OCI-LY3 (cell line): ENCODE measurements around the gene WNT5A.

Experiments
- H2AFZ ChIP-seq: fragments of 200-600, 300-600 bp; shearing (Covaris generic); 2 replicates; pipeline ENCODE4 v1.6.0; 2014; ENCODE audit warnings: antibody characterized with exemption, low read depth, low read length
- H3K27ac ChIP-seq: fragments of 200-600, 300-600 bp; sonication (generic); 2 replicates; pipeline ENCODE4 v1.5.1; 2014; ENCODE audit warnings: mild to moderate bottlenecking, low read length, moderate library complexity, mixed read lengths
- H3K27me3 ChIP-seq: fragments of 200-600, 300-600 bp; sonication (generic); 2 replicates; pipeline ENCODE4 v1.6.1; 2014; ENCODE audit warnings: low read depth, low read length, mixed read lengths
- H3K36me3 ChIP-seq: fragments of 200-600, 300-600 bp; sonication (generic); replicated peaks from 2 replicates; pipeline ENCODE3; 2014; ENCODE audit warnings: low read depth, low read length, mixed read lengths
- H3K4me1 ChIP-seq: fragments of 300-600, 200-600 bp; sonication (generic); 2 replicates; pipeline ENCODE4 v1.6.1; 2014; ENCODE audit warnings: low read length, mixed read lengths
- H3K4me2 ChIP-seq: fragments of 200-600, 300-600 bp; sonication (generic); 2 replicates; pipeline ENCODE4 v1.6.1; 2014; ENCODE audit warnings: low read length, mixed read lengths
- H3K4me3 ChIP-seq: fragments of 300-600, 200-600 bp; sonication (generic); 2 replicates; pipeline ENCODE4 v1.5.1; 2014; ENCODE audit warnings: antibody characterized with exemption, mild to moderate bottlenecking, low read length, moderate library complexity
- H3K79me2 ChIP-seq: fragments of 300-600, 200-600 bp; shearing (Covaris generic); 2 replicates; pipeline ENCODE4 v1.6.1; 2014; ENCODE audit warnings: mild to moderate bottlenecking, low read length, mixed read lengths
- H3K9ac ChIP-seq: fragments of 300-600, 200-600 bp; shearing (Covaris generic); 2 replicates; pipeline ENCODE4 v1.6.0; 2014; ENCODE audit warnings: mild to moderate bottlenecking, low read length, moderate library complexity
- H3K9me3 ChIP-seq: fragments of 200-600, 300-600 bp; shearing (Covaris generic); 2 replicates; pipeline ENCODE4 v1.6.1; 2014; ENCODE audit warnings: low read length, mixed read lengths; ENCODE audit not compliant: insufficient read depth
- H4K20me1 ChIP-seq: fragments of 200-600, 300-600 bp; sonication (generic); 2 replicates; pipeline ENCODE4 v1.6.1; 2016; ENCODE audit warnings: low read length, mixed read lengths; ENCODE audit not compliant: insufficient read depth
- CTCF ChIP-seq: fragments of 200-600, 300-600 bp; sonication (generic); IDR thresholded peaks from 2 replicates; pipeline ENCODE4 v1.5.1; 2014; ENCODE audit warnings: antibody characterized with exemption, low read length, low read depth
- EZH2phosphoT487 ChIP-seq: fragments of 200-600 bp; shearing (Covaris generic); IDR thresholded peaks from 2 replicates; pipeline ENCODE4 v1.6.1; 2018; ENCODE audit warnings: antibody characterized with exemption, mixed run types, low read depth

Gene WNT5A

GRCh38 chr3:55488398-55489055 lies 1.4 kb upstream of the WNT5A start:
- Histone ChIP-seq H2AFZ (peak overlapping the region; percentile 97), H3K4me1 (peaks cover 9% of the 10 kb centered on the region; the same call in 1 of the 2 replicates), H4K20me1 (no peaks in the 10 kb centered on the region), H3K9me3 (no peaks in the 10 kb centered on the region; the same call in 1 of the 2 replicates), H3K9ac (peak overlapping the region; percentile 56), H3K4me2 (peak overlapping the region; percentile 98), H3K27me3 (peaks cover 15% of the 10 kb centered on the region), H3K4me3 (peak overlapping the region; percentile 84), H3K36me3 (no peaks in the 10 kb centered on the region), H3K27ac (no peak overlapping the region), H3K79me2 (no peaks in the 10 kb centered on the region)
- TF ChIP-seq EZH2phosphoT487, result no peak
- no peak for TF ChIP-seq CTCF

GRCh38 chr3:55487381-55488241 lies 505 bp upstream of the WNT5A start:
- peaks cover 15% of the 10 kb centered on the region; the same call in 1 of the 2 replicates for H3K27me3 ChIP-seq

GRCh38 chr3:55486101-55486856 lies 827 bp downstream of the WNT5A start:
- H3K4me2 ChIP-seq, result peak overlapping the region; percentile 98
- TF ChIP-seq CTCF (no peak), EZH2phosphoT487 (no peak)

More at GRCh38 chr3:55487381-55488241, 505 bp upstream of the WNT5A start:
- Histone ChIP-seq H3K36me3 (no peaks in the 10 kb centered on the region), H3K9ac (peak overlapping the region; percentile 56), H3K4me1 (peaks cover 9% of the 10 kb centered on the region; the same call in 1 of the 2 replicates), H4K20me1 (no peaks in the 10 kb centered on the region), H3K4me3 (peak overlapping the region; percentile 84), H3K4me2 (peak overlapping the region; percentile 98), H3K9me3 (no peaks in the 10 kb centered on the region; the same call in 1 of the 2 replicates), H3K79me2 (no peaks in the 10 kb centered on the region), H2AFZ (peak overlapping the region; percentile 97), H3K27ac (no peak overlapping the region)
- TF ChIP-seq EZH2phosphoT487 (no peak), CTCF (no peak)

More at GRCh38 chr3:55486101-55486856, 827 bp downstream of the WNT5A start:
- H3K4me3 ChIP-seq, result peak overlapping the region; percentile 84
- H2AFZ ChIP-seq, result no peak overlapping the region; the same call in 1 of the 2 replicates
- H3K4me1 ChIP-seq, result peaks cover 9% of the 10 kb centered on the region; the same call in 1 of the 2 replicates
- H3K79me2 ChIP-seq, result no peaks in the 10 kb centered on the region
- H3K9me3 ChIP-seq, result no peaks in the 10 kb centered on the region
- H3K27me3 ChIP-seq, result peaks cover 15% of the 10 kb centered on the region; the same call in 1 of the 2 replicates
- no peaks in the 10 kb centered on the region for H4K20me1 ChIP-seq
- H3K9ac ChIP-seq, result peak overlapping the region; percentile 56
- no peaks in the 10 kb centered on the region for H3K36me3 ChIP-seq
- no peak overlapping the region for H3K27ac ChIP-seq
